ENCODE measurements around the gene C11orf71. TPM values are rescaled to one million over a fixed set of nuclear protein-coding genes. Genes with fewer than 3 reads are reported as not detected.

The C11orf71 gene
- total RNA-seq, 1 experiment from 2014 or later: 6.2 TPM

DNA sequence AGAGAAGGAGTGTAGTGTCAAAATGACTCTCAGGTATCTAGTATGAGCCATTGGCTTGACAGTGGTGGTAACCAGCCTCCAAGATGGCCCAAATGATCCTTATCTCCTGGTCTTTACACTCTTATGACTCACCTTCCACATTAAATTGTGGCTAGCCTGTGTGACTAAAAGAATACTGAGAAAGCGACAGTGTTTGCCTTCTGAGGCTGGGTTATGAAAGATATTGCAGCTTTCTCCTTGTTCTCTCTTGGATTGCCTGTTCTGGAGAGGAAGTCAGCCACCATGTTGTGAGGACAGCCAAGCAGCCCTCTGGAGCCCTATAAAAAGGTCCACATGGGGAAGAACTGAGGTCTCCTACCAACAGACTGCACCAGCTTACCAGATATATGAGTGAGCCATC, 15.8 kb downstream of the C11orf71 start:
- ChIA-PET CTCF (no interaction called here), POLR2A (interaction anchor here (0.5 kb wide), 1 partner anchor 508 kb away, joined by 5 read pairs; no protein-coding TSS in a partner anchor)
- intact Hi-C loops (cut with micrococcal nuclease; ENCODE audit: unreplicated experiment) (no loop called here), in situ Hi-C loops (cut with HindIII; ENCODE audit: low pct_unique_long_range_greater_than_20kb, low sequenced_read_pairs) (no loop called here)
- DNase-seq (ENCODE audit: low read depth, low spot score) (no peak), ATAC-seq (no peak)
- Histone ChIP-seq H3K27me3 (ENCODE audit: control insufficient read depth, insufficient read depth, low read length) (no peaks in the 10 kb centered on the region; the same call in 1 of the 2 replicates), H3K36me3 (ENCODE audit: control insufficient read depth, insufficient read depth, low read length) (no peaks in the 10 kb centered on the region), H3K27ac (ENCODE audit: low read length) (no peak overlapping the region), H3K4me3 (ENCODE audit: low read depth in 2 of 2, low read length in 2 of 2) (no peak overlapping the region), H3K4me1 (ENCODE audit: control insufficient read depth, insufficient read depth, low read length) (no peaks in the 10 kb centered on the region), H3K9me3 (ENCODE audit: control insufficient read depth, insufficient read depth, low read depth, low read length) (no peaks in the 10 kb centered on the region)
- TF ChIP-seq SIN3A (IDR thresholded peaks at IDR 0.05; ENCODE audit: borderline replicate concordance, insufficient read depth, low read depth, low read length) (no peak), POLR2AphosphoS5 (IDR thresholded peaks at IDR 0.05; ENCODE audit: low read depth, low read length) (no peak), TCF7L2 (IDR thresholded peaks at IDR 0.05; ENCODE audit: low read depth, low read length) (no peak)
- TF ChIP-seq, protein P1, sequence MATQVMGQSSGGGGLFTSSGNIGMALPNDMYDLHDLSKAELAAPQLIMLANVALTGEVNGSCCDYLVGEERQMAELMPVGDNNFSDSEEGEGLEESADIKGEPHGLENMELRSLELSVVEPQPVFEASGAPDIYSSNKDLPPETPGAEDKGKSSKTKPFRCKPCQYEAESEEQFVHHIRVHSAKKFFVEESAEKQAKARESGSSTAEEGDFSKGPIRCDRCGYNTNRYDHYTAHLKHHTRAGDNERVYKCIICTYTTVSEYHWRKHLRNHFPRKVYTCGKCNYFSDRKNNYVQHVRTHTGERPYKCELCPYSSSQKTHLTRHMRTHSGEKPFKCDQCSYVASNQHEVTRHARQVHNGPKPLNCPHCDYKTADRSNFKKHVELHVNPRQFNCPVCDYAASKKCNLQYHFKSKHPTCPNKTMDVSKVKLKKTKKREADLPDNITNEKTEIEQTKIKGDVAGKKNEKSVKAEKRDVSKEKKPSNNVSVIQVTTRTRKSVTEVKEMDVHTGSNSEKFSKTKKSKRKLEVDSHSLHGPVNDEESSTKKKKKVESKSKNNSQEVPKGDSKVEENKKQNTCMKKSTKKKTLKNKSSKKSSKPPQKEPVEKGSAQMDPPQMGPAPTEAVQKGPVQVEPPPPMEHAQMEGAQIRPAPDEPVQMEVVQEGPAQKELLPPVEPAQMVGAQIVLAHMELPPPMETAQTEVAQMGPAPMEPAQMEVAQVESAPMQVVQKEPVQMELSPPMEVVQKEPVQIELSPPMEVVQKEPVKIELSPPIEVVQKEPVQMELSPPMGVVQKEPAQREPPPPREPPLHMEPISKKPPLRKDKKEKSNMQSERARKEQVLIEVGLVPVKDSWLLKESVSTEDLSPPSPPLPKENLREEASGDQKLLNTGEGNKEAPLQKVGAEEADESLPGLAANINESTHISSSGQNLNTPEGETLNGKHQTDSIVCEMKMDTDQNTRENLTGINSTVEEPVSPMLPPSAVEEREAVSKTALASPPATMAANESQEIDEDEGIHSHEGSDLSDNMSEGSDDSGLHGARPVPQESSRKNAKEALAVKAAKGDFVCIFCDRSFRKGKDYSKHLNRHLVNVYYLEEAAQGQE (IDR thresholded peaks at IDR 0.05; ENCODE audit: insufficient read depth in 1 of 2, low read depth in 2 of 2, low read length in 1 of 2): no peak
- TF ChIP-seq, protein P2, sequence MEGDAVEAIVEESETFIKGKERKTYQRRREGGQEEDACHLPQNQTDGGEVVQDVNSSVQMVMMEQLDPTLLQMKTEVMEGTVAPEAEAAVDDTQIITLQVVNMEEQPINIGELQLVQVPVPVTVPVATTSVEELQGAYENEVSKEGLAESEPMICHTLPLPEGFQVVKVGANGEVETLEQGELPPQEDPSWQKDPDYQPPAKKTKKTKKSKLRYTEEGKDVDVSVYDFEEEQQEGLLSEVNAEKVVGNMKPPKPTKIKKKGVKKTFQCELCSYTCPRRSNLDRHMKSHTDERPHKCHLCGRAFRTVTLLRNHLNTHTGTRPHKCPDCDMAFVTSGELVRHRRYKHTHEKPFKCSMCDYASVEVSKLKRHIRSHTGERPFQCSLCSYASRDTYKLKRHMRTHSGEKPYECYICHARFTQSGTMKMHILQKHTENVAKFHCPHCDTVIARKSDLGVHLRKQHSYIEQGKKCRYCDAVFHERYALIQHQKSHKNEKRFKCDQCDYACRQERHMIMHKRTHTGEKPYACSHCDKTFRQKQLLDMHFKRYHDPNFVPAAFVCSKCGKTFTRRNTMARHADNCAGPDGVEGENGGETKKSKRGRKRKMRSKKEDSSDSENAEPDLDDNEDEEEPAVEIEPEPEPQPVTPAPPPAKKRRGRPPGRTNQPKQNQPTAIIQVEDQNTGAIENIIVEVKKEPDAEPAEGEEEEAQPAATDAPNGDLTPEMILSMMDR (IDR thresholded peaks at IDR 0.05): no peak
- BruUV-seq (replicated peaks): no TSS peak

DNA sequence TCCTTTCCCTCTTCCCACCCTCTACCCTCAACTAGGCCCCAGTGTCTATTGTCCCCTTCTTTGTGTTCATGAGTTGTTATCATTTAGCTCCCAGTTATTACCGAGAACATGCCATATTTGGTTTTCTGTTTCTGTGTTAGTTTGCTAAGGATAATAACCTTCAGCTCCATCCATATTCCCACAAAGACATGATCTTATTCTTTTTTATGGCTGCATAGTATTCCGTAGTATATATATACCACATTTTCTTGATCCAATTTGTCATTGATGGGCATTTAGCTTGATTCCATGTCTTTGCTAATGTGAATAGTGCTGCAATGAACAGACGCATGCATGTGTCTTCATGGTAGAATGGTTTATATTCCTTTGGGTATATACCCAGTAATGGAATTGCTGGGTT, 17.8 kb downstream of the C11orf71 start:
- ChIA-PET CTCF (no interaction called here), POLR2A (no interaction called here)
- TF ChIP-seq SIN3A (IDR thresholded peaks at IDR 0.05; ENCODE audit: borderline replicate concordance, insufficient read depth, low read depth, low read length) (no peak), POLR2AphosphoS5 (IDR thresholded peaks at IDR 0.05; ENCODE audit: low read depth, low read length) (no peak), TCF7L2 (IDR thresholded peaks at IDR 0.05; ENCODE audit: low read depth, low read length) (no peak)
- TF ChIP-seq, protein P2 (IDR thresholded peaks at IDR 0.05): no peak
- TF ChIP-seq, protein P1 (IDR thresholded peaks at IDR 0.05; ENCODE audit: insufficient read depth in 1 of 2, low read depth in 2 of 2, low read length in 1 of 2): no peak
- BruUV-seq (replicated peaks): no TSS peak
- ATAC-seq: no peak
- H3K4me3 ChIP-seq (ENCODE audit: low read depth in 2 of 2, low read length in 2 of 2): no peak overlapping the region
- intact Hi-C loops (cut with micrococcal nuclease; ENCODE audit: unreplicated experiment) (no loop called here), in situ Hi-C loops (cut with HindIII; ENCODE audit: low pct_unique_long_range_greater_than_20kb, low sequenced_read_pairs) (no loop called here)
- no peaks in the 10 kb centered on the region for H3K36me3 ChIP-seq (ENCODE audit: control insufficient read depth, insufficient read depth, low read length)
- H3K9me3 ChIP-seq (ENCODE audit: control insufficient read depth, insufficient read depth, low read depth, low read length): no peaks in the 10 kb centered on the region
- no peak overlapping the region for H3K27ac ChIP-seq (ENCODE audit: low read length)
- H3K27me3 ChIP-seq (ENCODE audit: control insufficient read depth, insufficient read depth, low read length): peaks cover 3% of the 10 kb centered on the region; the same call in 1 of the 2 replicates
- H3K4me1 ChIP-seq (ENCODE audit: control insufficient read depth, insufficient read depth, low read length): no peaks in the 10 kb centered on the region
- no peak for DNase-seq (ENCODE audit: low read depth, low spot score)

Data from Panc1 (cell line).